Neural crest cell (in vitro differentiated cells): ENCODE measurements around the gene PRKAG2. TPM values are rescaled to one million over a fixed set of nuclear protein-coding genes. Genes with fewer than 3 reads are reported as not detected.
"Not testable (repeated sequence)": the region's sequence is repeated elsewhere in the genome, so short reads cannot be mapped to it uniquely, and the experiment has no call there.

Experiments
- DNase-seq: peaks from one replicate; pipeline ENCODE4 v3.0.0; 2021; ENCODE audit warnings: low read depth, mixed read lengths, low spot score
- H3K27ac Mint-ChIP-seq: one replicate; pipeline ENCODE4 v1.8.0; 2021; ENCODE audit warnings: mild to moderate bottlenecking, mixed read lengths; ENCODE audit not compliant: unreplicated experiment
- H3K27me3 Mint-ChIP-seq: 2 replicates; pipeline ENCODE4 v1.8.0; 2021; ENCODE audit warnings: low read depth, mild to moderate bottlenecking, mixed read lengths
- H3K36me3 Mint-ChIP-seq: 2 replicates; pipeline ENCODE4 v1.8.0; 2021; ENCODE audit warnings: low read depth, mild to moderate bottlenecking, mixed read lengths
- H3K4me1 Mint-ChIP-seq: 2 replicates; pipeline ENCODE4 v1.8.0; 2021; ENCODE audit warnings: mixed read lengths
- H3K4me3 Mint-ChIP-seq: one replicate; pipeline ENCODE4 v1.8.0; 2021; ENCODE audit warnings: mild to moderate bottlenecking, mixed read lengths
- H3K9me3 Mint-ChIP-seq: 2 replicates; pipeline ENCODE4 v1.8.0; 2021; ENCODE audit warnings: mixed read lengths
- total RNA-seq: library from RNA; stranded (reverse); gene quantifications from 2 replicates; pipeline ENCODE4 v1.2.1, GENCODE V29; 2021
- TF ChIP-seq, protein P1 (sequence below): fragments of 200-600 bp; sonication (generic); conservative IDR thresholded peaks from 2 replicates; pipeline ENCODE4 v1.5.0; 2021; ENCODE audit warnings: antibody characterized with exemption, mild to moderate bottlenecking

PRKAG2 gene
- total RNA-seq, 1 donor from 2014 or later: 12.5 TPM

DNA sequence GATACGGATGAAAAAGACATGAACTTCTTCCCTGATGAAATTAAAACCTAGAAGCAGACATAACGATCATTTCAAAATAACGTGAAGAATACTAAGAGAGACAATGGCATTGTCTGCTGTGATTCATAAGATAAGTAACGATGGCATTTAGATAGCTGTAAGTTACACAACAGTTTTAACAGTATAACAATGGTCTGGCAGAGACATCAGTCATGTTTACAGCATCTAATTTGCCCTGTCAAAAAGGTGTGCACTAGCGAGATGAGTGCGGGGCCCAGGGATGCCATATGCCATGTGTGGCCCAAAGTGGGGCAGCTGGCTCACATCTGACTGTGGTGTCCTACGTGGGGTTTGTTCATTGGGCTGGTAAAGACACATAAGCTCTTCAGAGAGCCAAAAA is 301.5 kb downstream of the PRKAG2 start:
- H3K27ac Mint-ChIP-seq: no peak overlapping the region
- peaks cover 4% of the 10 kb centered on the region for H3K9me3 Mint-ChIP-seq
- no peaks in the 10 kb centered on the region for H3K27me3 Mint-ChIP-seq
- no peak for DNase-seq
- peaks cover 10% of the 10 kb centered on the region for H3K36me3 Mint-ChIP-seq
- no peaks in the 10 kb centered on the region for H3K4me1 Mint-ChIP-seq
- TF ChIP-seq, protein P1, sequence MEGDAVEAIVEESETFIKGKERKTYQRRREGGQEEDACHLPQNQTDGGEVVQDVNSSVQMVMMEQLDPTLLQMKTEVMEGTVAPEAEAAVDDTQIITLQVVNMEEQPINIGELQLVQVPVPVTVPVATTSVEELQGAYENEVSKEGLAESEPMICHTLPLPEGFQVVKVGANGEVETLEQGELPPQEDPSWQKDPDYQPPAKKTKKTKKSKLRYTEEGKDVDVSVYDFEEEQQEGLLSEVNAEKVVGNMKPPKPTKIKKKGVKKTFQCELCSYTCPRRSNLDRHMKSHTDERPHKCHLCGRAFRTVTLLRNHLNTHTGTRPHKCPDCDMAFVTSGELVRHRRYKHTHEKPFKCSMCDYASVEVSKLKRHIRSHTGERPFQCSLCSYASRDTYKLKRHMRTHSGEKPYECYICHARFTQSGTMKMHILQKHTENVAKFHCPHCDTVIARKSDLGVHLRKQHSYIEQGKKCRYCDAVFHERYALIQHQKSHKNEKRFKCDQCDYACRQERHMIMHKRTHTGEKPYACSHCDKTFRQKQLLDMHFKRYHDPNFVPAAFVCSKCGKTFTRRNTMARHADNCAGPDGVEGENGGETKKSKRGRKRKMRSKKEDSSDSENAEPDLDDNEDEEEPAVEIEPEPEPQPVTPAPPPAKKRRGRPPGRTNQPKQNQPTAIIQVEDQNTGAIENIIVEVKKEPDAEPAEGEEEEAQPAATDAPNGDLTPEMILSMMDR: no peak
- H3K4me3 Mint-ChIP-seq: no peak overlapping the region

DNA sequence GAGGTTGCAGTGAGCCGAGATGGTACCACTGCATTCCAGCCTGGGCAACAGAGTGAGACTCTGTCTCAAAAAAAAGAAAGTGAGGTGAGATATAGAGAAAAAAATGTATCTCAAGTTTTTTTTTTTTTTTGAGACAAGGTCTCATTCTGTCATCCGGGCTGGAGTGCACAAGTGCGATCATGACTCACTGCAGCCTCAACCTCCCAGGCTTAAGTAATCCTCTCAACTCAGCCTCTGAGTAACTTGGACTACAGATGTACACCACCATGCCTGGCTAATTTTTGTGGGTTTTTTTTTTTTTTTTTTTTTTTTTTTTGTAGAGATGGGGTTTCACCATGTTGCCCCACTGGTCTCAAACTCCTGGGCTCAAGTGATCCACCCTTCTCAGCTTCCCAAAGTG is 303.9 kb downstream of the PRKAG2 start:
- H3K4me3 Mint-ChIP-seq, DNase-seq, H3K27ac Mint-ChIP-seq, H3K36me3 Mint-ChIP-seq, H3K9me3 Mint-ChIP-seq, H3K4me1 Mint-ChIP-seq, H3K27me3 Mint-ChIP-seq: not testable (repeated sequence)

DNA sequence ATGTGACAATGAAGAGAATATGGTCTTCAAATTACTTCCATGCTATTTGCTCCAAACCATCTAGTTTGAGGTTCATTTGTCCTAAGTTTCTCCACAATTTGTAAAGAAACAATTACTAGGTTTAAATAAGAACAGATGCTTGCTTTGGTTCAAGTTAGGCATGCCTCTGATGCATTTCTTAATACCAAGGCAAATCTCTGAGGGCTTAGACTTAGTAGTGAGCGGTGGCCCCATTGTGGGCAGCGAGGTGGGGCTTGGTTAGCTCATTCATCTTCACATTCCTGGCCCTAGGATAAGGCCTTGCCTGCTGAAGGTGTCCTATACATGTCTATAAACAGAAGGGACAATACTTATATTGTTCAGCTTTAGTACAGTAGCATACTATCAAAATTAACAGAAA is 304.8 kb downstream of the PRKAG2 start:
- Mint-ChIP-seq H3K27ac (no peak overlapping the region), H3K9me3 (no peaks in the 10 kb centered on the region)

DNA sequence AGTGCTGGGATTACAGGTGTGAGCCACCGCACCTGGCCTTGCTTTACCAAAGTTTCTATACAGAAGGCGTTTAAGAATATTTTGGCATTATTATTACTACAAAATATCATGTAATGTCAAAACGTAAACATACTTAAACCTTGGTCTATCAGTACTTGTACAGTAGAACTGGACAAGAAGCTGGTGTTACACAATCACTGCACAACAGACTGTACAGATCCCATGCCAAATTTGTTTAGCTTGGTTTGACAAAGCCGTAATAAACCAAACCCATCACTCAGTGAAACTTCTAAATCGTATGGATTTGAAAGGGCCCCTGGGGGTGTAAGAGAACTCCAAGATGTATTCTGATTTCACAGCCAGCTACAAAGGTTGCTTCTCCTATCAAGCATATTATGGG is 305.4 kb downstream of the PRKAG2 start:
- Mint-ChIP-seq H3K9me3 (no peaks in the 10 kb centered on the region), H3K27me3 (no peaks in the 10 kb centered on the region), H3K36me3 (no peaks in the 10 kb centered on the region), H3K4me3 (no peak overlapping the region), H3K27ac (no peak overlapping the region), H3K4me1 (no peaks in the 10 kb centered on the region)
- TF ChIP-seq, protein P1: no peak
- no peak for DNase-seq

More for the DNA sequence above, 304.8 kb downstream of the PRKAG2 start:
- no peak for DNase-seq
- H3K36me3 Mint-ChIP-seq: no peaks in the 10 kb centered on the region
- no peaks in the 10 kb centered on the region for H3K4me1 Mint-ChIP-seq
- H3K4me3 Mint-ChIP-seq: no peak overlapping the region
- TF ChIP-seq, protein P1: no peak
- no peaks in the 10 kb centered on the region for H3K27me3 Mint-ChIP-seq

DNA sequence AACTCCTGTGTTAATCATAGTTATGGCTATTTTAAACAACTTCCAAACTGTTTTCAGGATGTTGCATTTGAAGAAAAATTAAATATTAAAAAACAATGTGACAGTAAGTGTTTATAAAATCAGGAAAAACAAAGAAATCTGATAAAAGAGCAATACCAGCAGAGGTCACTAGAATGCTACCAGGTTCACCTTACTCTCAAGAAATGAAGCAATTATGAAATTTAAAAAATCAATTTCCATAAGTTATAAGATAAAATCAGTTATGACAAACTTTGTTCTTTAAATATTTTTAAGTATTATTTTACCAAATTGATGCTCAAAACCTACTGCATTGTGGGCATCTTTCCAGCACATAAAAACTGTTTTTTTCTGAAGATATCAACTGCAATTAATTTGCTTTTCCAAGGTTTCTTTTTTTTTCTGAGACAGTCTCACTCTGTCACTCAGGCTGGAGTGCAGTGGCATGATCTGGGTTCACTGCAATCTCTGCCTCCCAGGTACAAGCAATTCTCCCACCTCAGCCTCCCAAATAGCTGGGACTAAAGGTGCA is 306.5 kb downstream of the PRKAG2 start:
- H3K9me3 Mint-ChIP-seq: no peaks in the 10 kb centered on the region
- no peak overlapping the region for H3K4me3 Mint-ChIP-seq
- no peaks in the 10 kb centered on the region for H3K27me3 Mint-ChIP-seq

More for the DNA sequence above, 306.5 kb downstream of the PRKAG2 start:
- TF ChIP-seq, protein P1: peak; percentile 63
- DNase-seq: no peak
- H3K27ac Mint-ChIP-seq: no peak overlapping the region
- H3K36me3 Mint-ChIP-seq: peaks cover 2% of the 10 kb centered on the region
- no peaks in the 10 kb centered on the region for H3K4me1 Mint-ChIP-seq
